Ishikawa (cell line): ENCODE results near the gene KYAT1.

ENCODE experiments used
- EP300 ChIP-seq: IDR thresholded peaks from 2 replicates; pipeline ENCODE4 v1.6.1; 2012; ENCODE audit warnings: borderline replicate concordance
- RAD21 ChIP-seq: IDR thresholded peaks from 2 replicates; pipeline ENCODE4 v1.6.1; 2012; ENCODE audit warnings: low read depth

GRCh38 chr9:128905964-128906363, 24.2 kb upstream of the KYAT1 start:
- TF ChIP-seq EP300, result no peak
- no peak for TF ChIP-seq RAD21
